ENCODE data around the gene PTPN9.
"Not testable (repeated sequence)": the region's sequence is repeated elsewhere in the genome, so short reads cannot be mapped to it uniquely, and the experiment has no call there.

PTPN9 gene

DNA sequence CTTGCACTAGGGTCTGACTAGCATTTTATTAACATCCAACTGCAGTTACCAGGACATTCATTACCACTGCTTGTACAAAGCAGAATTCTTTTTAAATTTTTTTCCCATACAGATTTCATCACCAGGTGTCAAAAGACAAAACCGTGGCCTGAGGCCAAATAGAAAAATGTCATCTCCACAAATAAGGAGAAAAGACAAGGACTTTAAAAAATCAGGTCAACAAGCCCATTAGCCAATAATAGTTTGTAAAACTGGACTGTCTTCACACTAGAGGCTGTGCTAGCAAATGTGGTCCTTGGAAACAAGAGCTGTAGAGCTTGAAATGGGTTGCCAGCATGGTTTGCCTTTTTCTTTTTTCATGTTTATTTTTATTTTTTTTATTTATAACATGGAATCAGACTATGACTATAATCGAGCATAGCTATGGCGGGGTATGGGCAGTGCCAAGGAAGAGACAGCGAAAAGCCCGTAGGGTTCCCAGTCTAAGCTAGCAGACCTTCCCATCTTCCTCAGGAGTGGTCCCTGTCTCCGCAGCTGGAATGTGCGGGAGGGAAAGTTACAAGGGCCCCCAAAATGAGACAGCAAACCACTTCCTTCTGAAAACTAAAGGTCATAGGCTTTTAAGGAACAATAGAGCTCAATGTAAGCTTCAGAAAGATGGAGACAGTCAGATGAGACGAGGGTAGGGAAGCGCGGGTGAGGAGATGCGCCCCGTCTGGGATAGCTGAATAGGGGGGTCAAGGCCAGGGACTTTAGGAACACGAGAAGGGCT lies 1.5 kb downstream of the PTPN9 start:
- H3K27me3 ChIP-seq (replicated peaks; ENCODE audit: control insufficient read depth, insufficient read depth, low read length), result no peaks in the 10 kb centered on the region
- H3K36me3 ChIP-seq (ENCODE audit: control insufficient read depth, insufficient read depth, low read length), result no peaks in the 10 kb centered on the region; the same call in none of the 2 replicates
- TF ChIP-seq CTCF (IDR thresholded peaks at IDR 0.05; ENCODE audit: insufficient read depth, low read length, poor library complexity, severe bottlenecking), result no peak
- peak overlapping the region; percentile 89 for H3K4me3 ChIP-seq (replicated peaks; ENCODE audit: low read depth, low read length)
- DNase-seq (ENCODE audit: extremely low read depth, insufficient read length), result peak; percentile 20

GRCh38 chr15:75573648-75574384 lies 5.3 kb downstream of the PTPN9 start:
- H3K36me3 ChIP-seq (ENCODE audit: control insufficient read depth, insufficient read depth, low read length), result no peaks in the 10 kb centered on the region; the same call in none of the 2 replicates
- no peaks in the 10 kb centered on the region for H3K27me3 ChIP-seq (replicated peaks; ENCODE audit: control insufficient read depth, insufficient read depth, low read length)
- no peak overlapping the region for H3K4me3 ChIP-seq (replicated peaks; ENCODE audit: low read depth, low read length)
- no peak for DNase-seq (ENCODE audit: extremely low read depth, insufficient read length)
- no peak for TF ChIP-seq CTCF (IDR thresholded peaks at IDR 0.05; ENCODE audit: insufficient read depth, low read length, poor library complexity, severe bottlenecking)

- Histone ChIP-seq H3K4me3 (replicated peaks; ENCODE audit: low read depth, low read length) (no peak overlapping the region), H3K36me3 (ENCODE audit: control insufficient read depth, insufficient read depth, low read length) (no peaks in the 10 kb centered on the region; the same call in none of the 2 replicates), H3K27me3 (replicated peaks; ENCODE audit: control insufficient read depth, insufficient read depth, low read length) (no peaks in the 10 kb centered on the region)
- no peak for DNase-seq (ENCODE audit: extremely low read depth, insufficient read length)
- TF ChIP-seq CTCF (IDR thresholded peaks at IDR 0.05; ENCODE audit: insufficient read depth, low read length, poor library complexity, severe bottlenecking), result no peak
Measured at GRCh38 chr15:75570126-75570845, 8.8 kb downstream of the PTPN9 start.

- no peak for TF ChIP-seq CTCF (IDR thresholded peaks at IDR 0.05; ENCODE audit: insufficient read depth, low read length, poor library complexity, severe bottlenecking)
Measured at GRCh38 chr15:75565062-75565970, 13.8 kb downstream of the PTPN9 start.

GRCh38 chr15:75561888-75562287 lies 17.2 kb downstream of the PTPN9 start:
- Histone ChIP-seq H3K4me3 (replicated peaks; ENCODE audit: low read depth, low read length) (no peak overlapping the region), H3K36me3 (ENCODE audit: control insufficient read depth, insufficient read depth, low read length) (no peaks in the 10 kb centered on the region; the same call in 1 of the 2 replicates), H3K27me3 (replicated peaks; ENCODE audit: control insufficient read depth, insufficient read depth, low read length) (no peaks in the 10 kb centered on the region)
- TF ChIP-seq CTCF (IDR thresholded peaks at IDR 0.05; ENCODE audit: insufficient read depth, low read length, poor library complexity, severe bottlenecking), result no peak
- DNase-seq (ENCODE audit: extremely low read depth, insufficient read length), result no peak

More at GRCh38 chr15:75565062-75565970, 13.8 kb downstream of the PTPN9 start:
- Histone ChIP-seq H3K27me3 (replicated peaks; ENCODE audit: control insufficient read depth, insufficient read depth, low read length) (no peaks in the 10 kb centered on the region), H3K4me3 (replicated peaks; ENCODE audit: low read depth, low read length) (no peak overlapping the region), H3K36me3 (ENCODE audit: control insufficient read depth, insufficient read depth, low read length) (no peaks in the 10 kb centered on the region)
- DNase-seq (ENCODE audit: extremely low read depth, insufficient read length), result no peak

DNA sequence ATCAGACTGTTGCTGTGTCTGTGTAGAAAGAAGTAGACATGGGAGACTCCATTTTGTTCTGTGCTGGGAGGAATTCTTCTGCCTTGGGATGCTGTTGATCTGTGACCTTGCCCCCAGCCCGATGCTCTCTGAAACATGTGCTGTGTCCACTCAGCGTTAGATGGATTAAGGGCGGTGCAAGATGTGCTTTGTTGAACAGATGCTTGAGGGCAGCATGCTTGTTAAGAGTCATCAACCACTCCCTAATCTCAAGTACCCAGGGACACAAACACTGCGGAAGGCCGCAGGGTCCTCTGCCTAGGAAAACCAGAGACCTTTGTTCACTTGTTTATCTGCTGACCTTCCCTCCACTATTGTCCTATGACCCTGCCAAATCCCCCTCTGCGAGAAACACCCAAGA lies 19.8 kb downstream of the PTPN9 start:
- H3K4me3 ChIP-seq (replicated peaks; ENCODE audit: low read depth, low read length); H3K36me3 ChIP-seq (ENCODE audit: control insufficient read depth, insufficient read depth, low read length); DNase-seq (ENCODE audit: extremely low read depth, insufficient read length); H3K27me3 ChIP-seq (replicated peaks; ENCODE audit: control insufficient read depth, insufficient read depth, low read length): not testable (repeated sequence)

DNA sequence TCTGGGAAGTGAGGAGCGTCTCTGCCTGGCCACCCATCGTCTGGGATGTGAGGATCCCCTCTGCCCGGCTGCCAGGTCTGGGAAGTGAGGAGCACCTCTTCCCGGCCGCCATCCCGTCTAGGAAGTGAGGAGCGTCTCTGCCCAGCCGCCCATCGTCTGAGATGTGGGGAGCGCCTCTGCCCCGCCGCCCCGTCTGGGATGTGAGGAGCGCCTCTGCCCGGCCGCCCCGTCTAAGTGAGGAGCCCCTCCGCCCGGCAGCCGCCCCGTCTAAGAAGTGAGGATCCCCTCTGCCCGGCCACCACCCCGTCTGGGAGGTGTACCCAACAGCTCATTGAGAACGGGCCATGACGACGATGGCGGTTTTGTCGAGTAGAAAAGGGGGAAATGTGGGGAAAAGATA lies 20.2 kb downstream of the PTPN9 start:
- H3K36me3 ChIP-seq (ENCODE audit: control insufficient read depth, insufficient read depth, low read length); H3K4me3 ChIP-seq (replicated peaks; ENCODE audit: low read depth, low read length); DNase-seq (ENCODE audit: extremely low read depth, insufficient read length); H3K27me3 ChIP-seq (replicated peaks; ENCODE audit: control insufficient read depth, insufficient read depth, low read length): not testable (repeated sequence)
